DMS 273 (cell line): Measurements from ENCODE around the gene TK2.
"Not testable (repeated sequence)": the region's sequence is repeated elsewhere in the genome, so short reads cannot be mapped to it uniquely, and the experiment has no call there.

ENCODE experiments used
- DNase-seq: peaks from one replicate; lab custom pipeline; 2025; ENCODE audit not compliant: unreplicated experiment; lab: John Stamatoyannopoulos, UW

Gene TK2

DNA sequence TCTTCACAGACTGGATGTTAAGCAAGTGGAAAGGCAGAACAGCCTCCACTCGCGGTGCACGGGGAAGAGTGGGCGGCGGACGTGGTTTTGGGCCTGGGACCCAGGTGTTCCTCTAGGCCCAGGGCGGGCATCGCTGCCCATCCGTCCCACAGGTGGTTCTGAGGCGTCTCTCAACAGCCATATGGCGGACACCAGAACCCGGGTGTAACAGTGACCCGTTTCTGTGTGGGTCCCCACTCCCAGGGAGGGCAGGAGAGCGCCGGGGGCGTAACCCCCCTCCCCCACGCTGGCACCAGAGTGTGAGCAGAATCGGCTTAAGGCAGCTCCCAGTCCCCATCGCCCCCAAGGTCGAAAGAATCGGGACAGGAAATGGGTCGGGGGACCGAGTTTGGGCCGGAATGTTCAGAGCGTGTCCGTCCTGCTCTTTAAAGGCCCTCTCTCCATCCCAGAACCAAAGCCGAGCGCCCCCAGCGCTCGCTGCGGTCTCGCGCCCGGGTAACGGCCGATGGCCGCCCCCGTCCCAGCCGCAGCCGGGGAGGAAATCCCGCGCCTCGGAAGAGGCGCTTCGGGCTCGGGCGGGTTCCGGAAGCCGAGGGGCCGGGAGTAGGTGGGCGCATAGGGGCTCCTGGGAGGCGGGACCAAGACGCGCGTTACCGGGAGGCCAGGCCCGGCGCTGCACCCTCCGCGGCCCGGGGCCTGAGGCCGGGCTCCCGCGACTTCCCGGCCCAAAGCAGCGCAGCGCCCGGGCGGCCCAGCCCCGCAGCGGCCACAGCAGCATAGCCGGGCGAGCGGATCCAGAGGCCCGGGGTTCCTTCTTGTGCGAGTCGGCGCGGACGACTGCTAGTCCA lies at the start of gene TK2:
Gene TK2 (minus strand): TSS at position 839 of the 848 bp plus-strand sequence. CDS start 61 bp downstream, at position 778.
- peak; percentile 88 for DNase-seq

DNA sequence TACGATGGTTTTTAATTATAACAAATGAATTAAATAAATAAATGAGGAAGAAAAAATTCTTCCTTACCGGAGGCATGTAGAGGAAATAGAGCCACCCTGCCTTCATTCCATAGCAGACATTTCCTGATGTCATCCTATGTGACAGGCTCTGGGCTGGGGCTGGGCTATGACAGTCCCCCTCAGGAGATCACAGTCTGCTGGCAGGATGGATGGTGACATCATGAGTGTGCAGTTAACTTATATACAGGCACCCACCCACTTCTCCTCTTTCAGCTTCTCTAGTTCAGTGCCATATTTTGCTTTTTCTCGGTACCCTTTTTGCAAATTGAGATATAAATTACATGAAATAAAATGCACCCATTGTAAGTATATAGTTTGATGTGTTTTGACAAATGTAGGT lies 48.2 kb upstream of the TK2 start:
- DNase-seq: no peak

DNA sequence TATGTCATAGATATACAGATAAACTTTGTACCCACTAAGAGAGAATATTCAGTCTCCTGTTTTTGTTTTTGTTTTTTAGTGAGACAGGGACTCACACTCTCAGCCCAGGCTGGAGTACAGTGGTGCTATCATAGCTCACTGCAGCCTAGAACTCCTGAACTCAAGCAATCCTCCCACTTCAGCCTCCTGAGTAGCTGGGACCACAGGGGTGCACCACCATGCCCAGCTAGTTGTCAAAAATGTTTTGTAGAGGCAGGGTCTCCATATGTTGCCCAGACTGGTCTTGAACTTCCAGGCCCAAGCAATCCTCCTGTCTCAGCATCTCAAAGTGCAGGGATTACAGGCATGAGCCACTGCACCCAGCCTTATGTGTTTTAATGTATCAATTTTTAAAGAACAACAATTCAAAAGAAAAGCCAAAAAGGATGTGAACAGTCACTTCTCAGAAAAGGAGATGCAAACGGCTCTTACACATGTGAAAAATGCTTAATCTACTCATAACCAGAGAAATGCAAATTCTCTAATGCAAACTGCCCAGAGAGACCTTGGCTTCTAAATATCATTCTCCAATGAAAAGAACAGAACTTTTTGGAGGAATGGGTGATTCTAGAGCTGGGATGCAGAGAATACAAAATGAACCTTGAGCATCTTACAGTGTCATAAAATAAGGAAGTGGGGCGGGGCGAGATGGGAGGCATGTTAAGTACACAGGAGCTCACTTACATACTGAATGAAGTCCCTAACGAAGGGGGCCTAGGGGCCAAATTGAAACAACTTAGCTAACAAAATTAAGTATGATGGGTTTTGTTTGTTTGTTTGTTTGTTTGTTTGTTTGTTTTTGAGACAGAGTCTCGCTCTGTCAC lies 47.3 kb upstream of the TK2 start:
- no peak for DNase-seq

DNA sequence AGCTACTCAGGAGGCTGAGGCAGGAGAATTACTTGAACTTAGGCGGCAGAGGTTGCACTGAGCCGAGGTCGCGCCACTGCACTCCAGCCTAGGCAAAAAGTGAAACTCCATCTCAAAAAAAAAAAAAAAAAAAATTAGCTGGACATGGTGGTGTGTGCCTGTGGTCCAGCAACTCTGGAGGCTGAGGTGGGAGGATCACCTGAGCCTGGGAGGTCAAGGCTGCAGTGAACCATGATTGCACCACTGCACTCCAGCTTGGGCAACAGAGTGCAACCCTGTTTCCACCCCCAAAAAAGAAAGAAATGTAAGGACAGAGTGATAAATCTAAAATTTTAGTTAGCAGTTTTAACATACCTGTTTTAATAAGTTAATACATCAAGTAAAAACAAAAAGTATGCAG lies 46.6 kb upstream of the TK2 start:
- DNase-seq: not testable (repeated sequence)

DNA sequence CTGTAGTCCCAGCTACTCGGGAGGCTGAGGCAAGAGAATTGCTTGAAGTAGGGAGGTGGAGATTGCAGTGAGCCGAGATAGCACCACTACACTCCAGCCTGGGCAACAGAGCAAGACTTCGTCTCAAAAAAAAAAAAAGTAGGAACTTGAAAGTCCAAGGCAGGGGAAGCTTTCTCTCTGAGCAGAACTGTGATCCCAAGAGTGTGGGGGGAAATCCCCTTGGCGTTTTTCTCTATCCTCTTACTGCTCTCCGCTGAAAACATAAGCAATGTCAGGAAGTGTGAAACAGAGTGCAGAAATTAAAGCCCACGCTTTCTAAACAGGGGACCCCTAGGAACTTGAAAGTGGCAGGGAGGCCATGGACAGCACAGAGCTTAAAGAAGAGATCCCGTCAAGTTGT lies 44.8 kb upstream of the TK2 start:
- DNase-seq: no peak

DNA sequence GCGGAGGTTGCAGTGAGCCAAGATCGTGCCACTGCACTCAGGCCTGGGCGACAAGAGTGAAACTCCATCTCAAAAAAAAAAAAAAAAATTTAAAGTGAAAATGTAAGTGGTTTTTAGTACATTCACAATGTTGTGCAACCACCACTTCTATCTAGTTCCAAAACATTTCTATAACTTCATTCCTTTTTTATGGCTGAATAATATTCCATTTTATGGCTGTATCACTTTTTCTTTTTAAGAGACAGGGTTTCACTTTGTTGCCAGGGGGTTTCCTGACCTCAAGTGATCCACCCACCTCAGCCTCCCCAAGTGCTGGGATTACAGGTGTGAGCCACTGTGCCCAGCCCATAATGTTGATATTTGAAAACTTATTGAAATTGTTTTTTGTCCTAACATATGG lies 42.9 kb upstream of the TK2 start:
- DNase-seq: no peak

DNA sequence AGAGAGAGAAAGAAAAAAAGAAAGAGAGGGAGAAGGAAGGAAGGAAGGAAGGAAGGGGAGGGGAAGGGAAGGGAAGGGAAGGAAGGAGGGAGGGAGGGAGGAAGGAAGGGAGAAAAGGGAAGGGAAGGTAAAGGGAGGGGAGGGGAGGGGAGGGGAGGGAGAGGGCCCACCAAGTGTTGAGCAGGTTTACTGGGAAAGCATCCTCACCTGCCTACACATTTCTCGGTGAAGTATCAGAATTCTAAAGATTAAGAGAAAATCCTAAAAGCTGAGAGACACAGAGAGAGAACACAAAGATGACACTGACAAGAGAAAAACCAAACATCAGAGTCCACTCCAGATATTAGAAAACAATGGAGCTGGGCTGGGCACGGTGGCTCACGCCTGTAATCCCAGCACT lies 42.3 kb upstream of the TK2 start:
- no peak for DNase-seq

DNA sequence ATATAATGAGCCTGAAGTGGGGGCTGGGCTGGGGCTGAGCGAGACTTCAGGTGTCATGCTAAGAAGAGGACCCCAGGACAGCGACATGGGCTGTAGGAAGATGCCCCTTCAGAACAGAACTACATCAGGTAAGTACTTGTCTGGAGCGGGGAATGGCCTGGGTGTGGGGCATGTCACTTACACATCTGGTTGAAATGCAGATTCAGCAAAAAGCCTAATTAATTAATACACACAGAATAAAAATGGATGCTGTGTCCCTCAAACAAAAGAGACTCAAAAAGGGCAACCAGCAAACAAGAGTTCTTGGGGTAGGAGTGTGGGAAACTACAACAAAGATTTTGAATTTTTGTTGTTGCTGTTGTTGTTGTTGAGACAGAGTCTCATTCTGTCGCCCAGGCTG lies 41.1 kb upstream of the TK2 start:
- no peak for DNase-seq

DNA sequence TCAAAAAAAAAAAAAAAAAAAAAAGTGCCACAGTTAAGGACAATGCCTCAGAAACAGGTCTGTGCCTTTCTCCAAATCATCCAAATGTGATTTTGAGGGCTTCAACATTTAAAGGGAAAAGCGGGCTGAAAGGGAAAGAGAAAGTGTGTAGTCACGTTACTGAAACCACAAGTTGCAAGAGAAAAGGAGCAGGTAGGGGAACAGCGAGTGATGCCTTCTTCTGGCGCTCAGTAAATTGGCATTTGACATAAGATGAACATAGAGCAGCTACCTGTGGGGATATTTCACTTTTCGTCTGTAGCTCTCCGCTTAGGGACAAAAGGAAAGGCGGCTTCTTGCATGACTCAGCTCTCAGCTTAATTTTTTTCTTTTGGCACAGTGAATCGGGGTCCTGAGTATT lies 40.4 kb upstream of the TK2 start:
- DNase-seq: no peak

DNA sequence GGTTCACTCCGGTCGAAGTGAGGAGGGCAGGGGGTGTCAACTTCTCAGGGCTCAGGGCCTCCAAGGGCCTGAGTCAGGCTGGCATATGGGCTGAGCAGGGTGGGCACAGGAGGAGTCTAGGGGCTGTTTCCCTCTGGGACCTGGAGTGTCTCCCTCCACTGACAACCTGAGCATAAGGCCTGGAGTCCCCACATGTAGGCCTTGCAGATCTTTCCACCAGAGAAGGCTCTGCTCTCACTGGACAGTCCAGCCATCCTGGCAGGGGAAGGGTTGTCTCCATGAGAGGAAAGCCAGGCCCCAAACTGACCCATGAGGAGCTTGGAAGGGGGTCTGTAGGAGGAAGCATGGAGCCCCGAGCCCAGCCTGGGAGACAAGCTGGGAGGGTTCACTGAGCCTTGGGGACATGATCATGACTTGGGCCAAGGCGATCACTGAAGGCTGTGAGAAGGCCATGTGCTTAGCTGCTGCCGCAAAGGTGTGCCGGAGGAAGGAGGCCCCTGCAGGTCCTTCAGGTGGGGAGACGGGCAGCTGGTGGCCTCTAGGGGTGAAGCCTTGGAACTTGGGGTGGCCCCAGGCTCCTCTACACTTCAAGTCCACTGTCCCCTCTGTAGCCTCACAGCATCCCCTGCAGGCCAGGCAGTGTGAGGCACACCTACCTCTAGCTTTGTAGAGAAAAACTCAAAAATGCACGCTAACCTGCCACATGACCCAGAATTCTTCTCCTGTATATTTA lies 39.2 kb upstream of the TK2 start:
- DNase-seq: peak; percentile 32

DNA sequence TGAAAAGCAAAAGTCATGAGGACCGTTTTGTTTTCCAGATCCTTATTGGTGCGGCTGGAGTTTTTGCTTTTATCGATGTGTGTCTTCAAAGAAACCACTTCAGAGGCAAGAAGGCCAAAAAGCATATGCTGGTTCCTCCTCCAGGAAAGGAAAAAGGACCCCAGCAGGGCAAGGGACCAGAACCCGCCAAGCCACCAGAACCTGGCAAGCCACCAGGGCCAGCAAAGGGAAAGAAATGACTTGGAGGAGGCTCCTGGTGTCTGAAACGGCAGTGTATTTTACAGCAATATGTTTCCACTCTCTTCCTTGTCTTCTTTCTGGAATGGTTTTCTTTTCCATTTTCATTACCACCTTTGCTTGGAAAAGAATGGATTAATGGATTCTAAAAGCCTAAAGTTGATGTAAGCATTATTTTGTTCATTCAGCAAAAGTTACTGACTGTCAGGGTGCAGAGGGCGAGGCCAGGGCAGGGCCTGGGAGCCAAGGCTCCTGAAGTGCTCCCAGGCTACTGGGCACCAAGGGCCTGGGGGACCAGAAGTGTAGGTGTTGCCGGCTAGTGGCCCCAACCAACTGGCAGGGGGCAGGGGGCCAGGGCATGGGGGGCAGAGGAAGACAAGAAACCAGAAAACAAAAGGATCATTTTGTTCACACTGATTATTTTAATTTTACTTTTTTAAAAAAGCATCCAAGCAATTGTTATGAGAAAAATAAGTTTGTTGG lies 38.1 kb upstream of the TK2 start:
- no peak for DNase-seq

GRCh38 chr16:66585481-66586239 lies 35.7 kb upstream of the TK2 start:
- no peak for DNase-seq

DNA sequence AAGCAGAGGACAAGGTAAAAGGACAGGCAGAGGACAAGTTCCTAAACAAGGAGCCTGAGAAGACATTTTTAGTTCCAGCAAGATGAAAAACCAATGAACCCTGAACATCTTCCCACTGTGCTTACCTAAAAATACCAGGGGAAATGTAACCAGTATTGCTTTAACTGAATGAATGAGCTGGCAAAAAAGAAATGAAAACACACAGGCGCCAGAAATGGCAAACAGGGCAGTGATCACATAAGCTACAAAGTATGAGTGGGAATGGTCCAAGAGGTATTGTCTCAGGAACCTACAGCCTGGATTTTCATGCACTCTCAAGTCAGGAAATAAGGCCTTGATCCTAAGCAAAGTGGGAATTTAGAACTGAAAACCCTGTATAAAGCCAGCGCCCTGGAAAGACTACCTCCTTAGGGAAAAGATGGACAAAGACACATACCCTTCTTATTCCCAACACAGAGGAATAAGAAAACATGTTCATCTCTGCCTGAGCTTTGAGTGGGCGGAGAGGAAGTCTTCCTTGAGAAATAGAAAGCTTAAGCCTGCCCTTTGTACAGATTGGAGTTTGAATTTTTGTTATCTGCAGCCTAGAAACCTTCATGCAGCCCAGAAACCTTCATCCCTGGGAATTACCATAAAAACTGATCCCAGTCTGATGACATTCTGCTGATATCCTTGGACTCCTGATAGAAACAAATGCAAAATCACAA lies 31.5 kb upstream of the TK2 start:
- no peak for DNase-seq

DNA sequence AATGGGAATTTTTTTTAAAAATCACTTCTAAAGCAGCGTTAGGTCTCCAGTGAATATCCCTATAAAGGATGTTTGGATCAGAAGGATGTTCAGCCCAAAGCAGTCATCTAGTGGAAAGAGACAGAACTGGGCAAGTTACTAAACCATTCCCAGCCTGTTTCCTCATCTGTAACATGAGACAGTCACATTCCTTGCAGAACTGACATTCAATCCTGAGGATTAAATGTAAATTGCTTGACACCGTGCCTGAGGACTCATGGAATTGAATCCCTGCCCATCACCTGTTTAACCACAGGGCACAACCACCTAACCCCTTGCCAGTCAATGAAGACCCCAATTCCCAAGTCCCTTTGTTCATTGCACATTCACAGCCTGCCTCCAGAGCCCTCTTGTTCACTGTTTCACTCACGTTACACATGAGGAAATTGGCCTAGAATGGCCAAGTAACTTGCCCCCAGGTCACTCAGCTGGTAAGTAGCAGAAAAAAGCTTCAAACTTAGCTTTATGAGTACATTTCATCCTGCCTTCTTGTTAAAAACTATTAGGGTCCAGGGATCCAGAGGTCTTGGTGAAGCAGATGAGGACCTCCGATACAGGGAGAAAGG lies 30.8 kb upstream of the TK2 start:
- DNase-seq: peak; percentile 66

DNA sequence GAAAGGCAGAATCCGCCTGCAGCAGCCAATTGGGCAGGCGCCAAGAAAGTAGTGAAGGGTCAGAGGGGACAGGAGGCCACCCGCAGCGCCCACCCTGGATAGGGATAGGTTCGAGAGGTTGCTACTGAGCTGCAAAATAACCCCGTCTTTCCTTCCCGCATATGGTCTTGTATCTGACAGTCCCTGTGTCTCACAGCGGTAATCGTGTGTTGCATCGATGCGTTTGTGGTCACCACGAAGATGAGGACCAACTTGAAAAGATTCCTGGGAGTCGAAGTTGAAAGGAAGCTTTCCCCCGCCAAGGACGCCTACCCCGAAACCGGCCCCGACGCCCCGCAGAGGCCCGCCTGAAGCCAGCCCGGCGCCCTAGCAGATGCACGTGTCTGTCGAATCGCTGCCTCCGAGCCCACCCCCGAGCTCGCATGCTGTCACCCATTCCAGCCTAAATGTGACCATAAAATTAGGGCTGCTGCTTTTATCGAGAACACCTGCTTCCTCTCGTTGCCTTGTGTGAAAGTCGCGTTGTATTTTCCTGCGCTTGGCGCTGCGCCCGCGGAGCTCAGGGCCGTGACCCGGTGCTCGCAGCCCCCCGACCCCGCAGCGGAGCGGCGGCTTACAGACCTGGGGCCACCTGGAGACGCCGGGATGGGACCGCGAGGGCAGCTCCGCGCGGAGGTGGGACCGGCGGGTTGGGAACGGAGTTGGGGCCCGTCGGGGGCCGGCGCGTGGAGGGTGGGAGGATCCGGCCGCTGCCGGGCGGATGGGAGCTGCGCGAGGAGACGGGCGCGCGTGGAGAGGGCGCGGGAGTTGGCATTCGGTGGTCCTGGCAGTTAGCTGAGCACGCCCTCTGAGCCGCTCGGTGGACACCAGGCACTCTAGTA lies 29.0 kb upstream of the TK2 start, which contains the start of gene CMTM2:
Gene CMTM2 (plus strand): TSS at position 813 of the 881 bp plus-strand sequence. CDS start 145 bp downstream, outside the sequence.
- DNase-seq: no peak

DNA sequence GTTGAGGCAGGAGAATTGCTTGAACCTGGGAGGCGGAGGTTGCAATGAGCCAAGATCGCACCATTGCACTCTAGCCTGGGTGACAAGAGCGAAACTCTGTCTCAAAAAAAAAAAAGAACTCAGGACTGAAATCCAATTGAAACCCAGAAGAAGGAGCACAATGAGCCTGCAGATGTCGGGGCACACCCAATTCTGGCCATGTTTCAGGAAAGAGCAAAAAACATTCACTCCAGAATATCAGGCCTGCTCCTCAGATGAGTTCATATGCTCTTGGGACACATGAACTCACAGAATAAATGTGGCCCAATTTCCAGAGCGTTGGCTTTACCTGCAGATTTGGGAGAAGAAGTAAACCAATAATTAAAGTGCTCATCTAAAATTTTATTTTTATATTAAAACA lies 26.4 kb upstream of the TK2 start:
- DNase-seq: no peak

DNA sequence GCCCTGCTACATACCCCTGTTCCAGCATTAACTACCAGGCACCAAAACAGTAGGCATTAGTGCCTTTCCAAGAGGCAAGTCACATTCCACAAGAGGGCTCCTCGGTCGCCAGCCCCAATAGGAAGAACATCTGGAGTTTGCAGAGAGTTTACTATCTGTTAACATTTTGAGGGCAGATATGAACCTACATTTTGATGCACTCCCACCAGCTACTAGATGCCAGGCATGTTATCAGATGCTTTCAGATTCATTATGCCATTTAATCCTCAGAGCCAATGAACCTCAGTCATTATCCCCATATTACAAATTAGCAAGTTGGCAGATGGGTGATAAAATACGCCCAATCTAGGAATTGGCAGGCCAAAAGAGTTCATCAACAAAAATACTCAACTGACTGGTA lies 25.1 kb upstream of the TK2 start:
- no peak for DNase-seq

- no peak for DNase-seq
Observed at GRCh38 chr16:66574531-66574930, 24.6 kb upstream of the TK2 start.
